DND-41 (cell line): ENCODE data around the gene GLRX.
A peak's percentile ranks its signal among the peaks of the same experiment; 100 is the strongest.

Experiments used
- ATAC-seq: fragments of 200-7000 bp; cut with Tn5 transposase; 3 replicates; pipeline ENCODE4 v1.9.1; 2021; ENCODE audit warnings: low read depth; ENCODE audit not compliant: insufficient read depth
- DNase-seq: peaks from one replicate; pipeline ENCODE4 v3.0.0-alpha.2; 2020
- H2AFZ ChIP-seq: 2 replicates; pipeline ENCODE4 v1.6.0; 2012; ENCODE audit warnings: low read depth, low read length
- H3K27ac ChIP-seq: 2 replicates; pipeline ENCODE4 v1.5.1; 2012; ENCODE audit warnings: low read length, inconsistent platforms
- H3K27me3 ChIP-seq: fragments of 200-600 bp; sonication (generic); 2 replicates; pipeline ENCODE4 v1.6.0; 2012; ENCODE audit warnings: low read length, mild to moderate bottlenecking, inconsistent platforms; ENCODE audit not compliant: insufficient read depth, poor library complexity
- H3K36me3 ChIP-seq: 2 replicates; pipeline ENCODE4 v1.5.1; 2012; ENCODE audit warnings: low read length, inconsistent platforms; ENCODE audit not compliant: insufficient read depth
- H3K4me1 ChIP-seq: 2 replicates; pipeline ENCODE4 v1.5.1; 2012; ENCODE audit warnings: mild to moderate bottlenecking, low read length; ENCODE audit not compliant: insufficient read depth
- H3K4me2 ChIP-seq: 2 replicates; pipeline ENCODE4 v1.6.0; 2012; ENCODE audit warnings: mild to moderate bottlenecking, moderate library complexity, low read length, inconsistent platforms; ENCODE audit not compliant: insufficient read depth
- H3K4me3 ChIP-seq, 2 experiments: fragments of 200-600 bp in 1 of 2; shearing (Covaris generic) in 1 of 2; 2 replicates each; pipeline ENCODE4 v1.5.1; 2012 to 2016; ENCODE audit warnings: inconsistent platforms in 2 of 2, low read length in 2 of 2, mild to moderate bottlenecking in 2 of 2, low read depth in 1 of 2, moderate library complexity in 1 of 2
- H3K79me2 ChIP-seq: 2 replicates; pipeline ENCODE4 v1.6.0; 2012; ENCODE audit warnings: low read length, inconsistent platforms; ENCODE audit not compliant: insufficient read depth
- H3K9ac ChIP-seq: 2 replicates; pipeline ENCODE4 v1.6.0; 2012; ENCODE audit warnings: low read depth, mild to moderate bottlenecking, inconsistent platforms, low read length, moderate library complexity
- H3K9me3 ChIP-seq: 2 replicates; pipeline ENCODE4 v1.5.1; 2012; ENCODE audit warnings: low read length, moderate library complexity, mild to moderate bottlenecking, inconsistent platforms; ENCODE audit not compliant: insufficient read depth, severe bottlenecking
- H4K20me1 ChIP-seq: 2 replicates; pipeline ENCODE4 v1.6.0; 2012; ENCODE audit warnings: low read length; ENCODE audit not compliant: insufficient read depth
- CTCF ChIP-seq: IDR thresholded peaks from 2 replicates; pipeline ENCODE4 v1.5.1; 2012; ENCODE audit warnings: borderline replicate concordance, low read length, moderate library complexity, mild to moderate bottlenecking; ENCODE audit not compliant: poor library complexity, severe bottlenecking; ENCODE audit errors: extremely low read depth
- EZH2 ChIP-seq: IDR thresholded peaks from 3 replicates; pipeline ENCODE4 v1.6.1; 2012; ENCODE audit warnings: borderline replicate concordance, low read depth, mild to moderate bottlenecking, moderate library complexity, low read length, inconsistent platforms; ENCODE audit not compliant: severe bottlenecking

The GLRX gene

GRCh38 chr5:95825495-95825894 lies 3.0 kb upstream of the GLRX start:
- TF ChIP-seq EZH2 = no peak
- Histone ChIP-seq H3K4me1 (peaks cover 50% of the 10 kb centered on the region), H4K20me1 (peaks cover 6% of the 10 kb centered on the region; the same call in 1 of the 2 replicates), H3K9me3 (no peaks in the 10 kb centered on the region), H2AFZ (peak overlapping the region; percentile 1; the same call in 1 of the 2 replicates), H3K27ac (peak overlapping the region; percentile 47), H3K36me3 (peaks cover 9% of the 10 kb centered on the region), H3K79me2 (peaks cover 21% of the 10 kb centered on the region), H3K4me3 (no peak overlapping the region), H3K4me2 (no peak overlapping the region), H3K27me3 (no peaks in the 10 kb centered on the region), H3K9ac (no peak overlapping the region)
- DNase-seq (no peak), ATAC-seq (no peak)

DNA sequence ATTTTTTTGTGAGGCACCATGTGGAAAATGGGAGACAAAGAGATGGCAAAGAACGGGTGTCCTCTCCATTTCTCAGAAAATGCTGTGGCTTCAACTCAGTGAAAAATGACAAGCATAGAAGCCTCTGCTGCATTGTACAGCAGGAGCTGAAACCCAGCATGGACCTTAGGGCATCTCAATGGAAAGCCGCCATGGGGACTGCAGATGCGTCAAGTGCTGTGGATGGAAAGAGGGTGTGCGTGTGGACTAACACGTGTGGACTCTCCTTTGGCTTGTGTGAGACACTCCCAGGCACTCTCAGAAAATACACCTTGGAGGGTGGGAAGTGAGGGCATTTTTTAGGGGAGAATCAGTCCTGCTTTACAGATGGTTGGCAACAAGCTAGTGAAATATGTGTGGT lies 2.2 kb upstream of the GLRX start:
- ATAC-seq (no peak), DNase-seq (no peak)
- Histone ChIP-seq H3K79me2 (peaks cover 28% of the 10 kb centered on the region), H3K4me1 (peaks cover 57% of the 10 kb centered on the region), H3K27ac (peak overlapping the region; percentile 99), H3K4me3 (peak overlapping the region in 1 of 2 experiments; percentile 76; a peak in 2 of 4 replicates), H3K4me2 (peak overlapping the region; percentile 90), H2AFZ (peak overlapping the region; percentile 73), H3K9ac (peak overlapping the region; percentile 75), H3K9me3 (no peaks in the 10 kb centered on the region), H4K20me1 (peaks cover 6% of the 10 kb centered on the region; the same call in 1 of the 2 replicates), H3K36me3 (peaks cover 9% of the 10 kb centered on the region), H3K27me3 (no peaks in the 10 kb centered on the region)
- no peak for TF ChIP-seq CTCF
- no peak for TF ChIP-seq EZH2

DNA sequence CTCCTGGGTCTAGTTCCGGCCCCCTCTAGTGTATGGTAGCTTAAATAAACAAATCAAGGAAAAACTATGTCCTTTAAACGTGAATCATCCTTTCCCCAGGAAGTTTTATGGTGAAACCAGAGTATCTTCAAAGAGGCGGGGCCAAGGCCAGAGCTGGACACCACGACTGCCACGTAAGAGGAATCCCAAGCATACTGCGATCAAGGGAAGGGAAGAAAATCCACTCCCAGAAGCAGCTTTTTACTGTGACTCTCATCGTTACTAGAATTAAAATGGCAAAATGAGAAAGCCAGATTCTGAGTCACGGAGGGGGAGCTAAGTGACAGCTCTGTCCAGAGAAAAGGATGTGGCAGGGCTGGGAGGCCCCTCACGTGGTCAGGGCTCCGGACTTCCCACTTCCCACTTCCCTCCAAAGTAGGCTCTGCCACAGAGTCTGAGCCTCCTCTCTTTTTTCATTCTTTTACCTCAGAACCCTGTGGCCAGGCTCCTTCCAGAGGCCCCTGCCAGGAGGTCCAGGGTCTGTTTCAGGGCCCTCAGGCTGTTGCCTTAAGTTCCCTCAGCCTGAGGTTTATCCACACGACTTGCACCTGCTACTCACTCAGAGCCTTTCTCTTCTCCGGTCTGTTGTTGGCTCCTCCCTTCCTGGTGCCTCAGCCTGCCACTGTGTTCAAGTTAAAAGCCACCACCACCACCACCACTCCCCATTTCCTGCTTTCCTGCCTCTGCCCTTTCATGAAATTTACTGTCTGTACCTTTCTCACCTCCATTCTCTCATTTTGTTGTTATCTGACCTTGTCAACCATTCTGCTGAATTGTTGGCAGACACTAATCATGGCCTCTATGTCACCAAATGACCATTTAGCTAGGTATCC lies 1.4 kb upstream of the GLRX start:
- peaks cover 7% of the 10 kb centered on the region; the same call in 1 of the 2 replicates for H4K20me1 ChIP-seq
- peak overlapping the region; percentile 99 for H3K27ac ChIP-seq
- peaks cover 14% of the 10 kb centered on the region for H3K36me3 ChIP-seq
- H3K9me3 ChIP-seq = no peaks in the 10 kb centered on the region
- peak overlapping the region; percentile 90 for H3K4me2 ChIP-seq
- peak; percentile 87 for ATAC-seq
- TF ChIP-seq EZH2 = no peak
- TF ChIP-seq CTCF = peak; percentile 15
- H3K4me1 ChIP-seq = peaks cover 65% of the 10 kb centered on the region
- peaks cover 36% of the 10 kb centered on the region for H3K79me2 ChIP-seq
- H2AFZ ChIP-seq = peak overlapping the region; percentile 73
- H3K4me3 ChIP-seq = peak overlapping the region; percentile 72 to 76; a peak in 3 of 4 replicates
- peak; percentile 92 for DNase-seq
- H3K27me3 ChIP-seq = no peaks in the 10 kb centered on the region
- H3K9ac ChIP-seq = peak overlapping the region; percentile 75

DNA sequence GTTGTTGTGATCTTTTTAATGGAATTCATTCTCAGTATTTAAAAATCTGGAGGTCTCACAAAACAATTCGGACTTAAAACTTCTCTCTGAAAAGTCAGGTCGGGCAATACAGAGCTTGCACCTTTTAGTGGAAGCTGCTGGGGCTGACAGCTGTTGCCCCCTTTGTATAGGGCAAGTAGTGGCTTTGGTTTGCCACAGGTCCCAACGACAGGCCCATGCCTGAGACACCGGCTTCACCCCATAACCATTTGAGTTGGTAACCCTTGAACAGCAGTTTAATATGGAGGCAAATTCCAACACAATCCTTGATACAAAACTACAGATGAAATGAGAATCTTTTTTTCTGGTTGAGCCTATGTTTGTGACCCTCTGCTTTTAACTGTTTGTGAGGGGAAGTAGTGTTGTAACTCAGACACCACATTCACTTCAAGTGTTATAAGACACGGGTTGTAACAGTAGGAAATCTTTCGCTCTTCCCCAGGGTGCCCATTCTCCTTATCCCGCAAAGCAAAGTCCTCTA lies 752 bp upstream of the GLRX start:
- peak overlapping the region; percentile 90 for H3K4me2 ChIP-seq
- H3K36me3 ChIP-seq = peaks cover 21% of the 10 kb centered on the region
- no peaks in the 10 kb centered on the region for H3K9me3 ChIP-seq
- H3K9ac ChIP-seq = peak overlapping the region; percentile 75
- peak overlapping the region; percentile 72 to 76; a peak in 3 of 4 replicates for H3K4me3 ChIP-seq
- H2AFZ ChIP-seq = peak overlapping the region; percentile 73
- DNase-seq (peak; percentile 70), ATAC-seq (peak; percentile 43)
- peaks cover 72% of the 10 kb centered on the region for H3K4me1 ChIP-seq
- TF ChIP-seq EZH2 (no peak), CTCF (no peak)
- H3K27me3 ChIP-seq = no peaks in the 10 kb centered on the region
- H4K20me1 ChIP-seq = peaks cover 14% of the 10 kb centered on the region
- H3K27ac ChIP-seq = peak overlapping the region; percentile 99
- H3K79me2 ChIP-seq = peaks cover 43% of the 10 kb centered on the region
